Activated T-helper 1 cell treated with anti-CD3 and anti-CD28 coated beads, Interleukin-2, amount 50 U/mL, for 16 hours (primary cell): ENCODE measurements around the gene TRIM56.
A peak's percentile ranks its signal among the peaks of the same experiment; 100 is the strongest.
"Not testable (repeated sequence)": the region's sequence is repeated elsewhere in the genome, so short reads cannot be mapped to it uniquely, and the experiment has no call there.

ENCODE experiments used
- DNase-seq, 2 donors: peaks; one replicate each; pipeline ENCODE4 v3.0.0-alpha.2; 2020; ENCODE audit warnings: low read depth in 1 of 2, low spot score in 1 of 2

The TRIM56 gene

DNA sequence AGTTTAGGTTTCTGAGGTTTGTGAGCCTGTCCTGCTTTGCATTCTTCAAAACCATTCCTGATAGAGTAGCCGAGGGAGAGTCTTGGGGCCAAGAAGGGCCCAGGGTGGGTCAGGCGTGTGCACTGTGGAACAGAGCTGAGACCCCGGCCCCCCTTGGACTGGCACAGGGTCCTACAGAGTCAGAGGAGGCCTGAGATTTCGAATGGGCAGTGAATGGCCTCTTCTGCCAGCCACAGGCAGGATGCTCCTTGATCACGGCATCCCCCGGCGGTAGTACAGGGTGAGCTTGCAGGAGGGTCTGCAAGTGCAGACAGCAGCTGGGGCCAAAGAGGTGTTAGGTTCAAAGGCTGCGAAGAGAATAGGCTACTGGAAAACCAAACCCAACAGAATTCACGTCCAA lies 4.6 kb downstream of the TRIM56 start:
- DNase-seq, result no peak

DNA sequence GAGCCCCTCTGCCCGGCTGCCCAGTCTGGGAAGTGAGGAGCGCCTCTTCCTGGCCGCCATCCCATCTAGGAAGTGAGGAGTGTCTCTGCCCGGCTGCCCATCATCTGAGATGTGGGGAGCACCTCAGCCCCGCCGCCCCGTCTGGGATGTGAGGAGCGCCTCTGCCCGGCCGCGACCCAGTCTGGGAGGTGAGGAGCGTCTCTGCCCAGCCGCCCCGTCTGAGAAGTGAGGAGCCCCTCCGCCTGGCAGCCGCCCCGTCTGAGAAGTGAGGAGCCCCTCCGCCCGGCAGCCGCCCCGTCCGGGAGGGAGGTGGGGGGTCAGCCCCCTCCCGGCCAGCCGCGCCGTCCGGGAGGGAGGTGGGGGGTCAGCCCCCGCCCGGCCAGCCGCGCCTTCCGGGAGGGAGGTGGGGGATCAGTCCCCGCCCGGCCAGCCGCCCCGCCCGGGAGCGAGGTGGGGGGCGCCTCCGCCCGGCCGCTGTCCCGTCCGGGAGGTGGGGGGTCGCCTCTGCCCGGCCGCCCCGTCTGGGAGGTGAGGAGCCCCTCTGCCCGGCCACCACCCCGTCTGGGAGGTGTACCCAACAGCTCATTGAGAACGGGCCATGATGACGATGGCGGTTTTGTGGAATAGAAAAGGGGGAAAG lies 7.1 kb downstream of the TRIM56 start:
- not testable (repeated sequence) for DNase-seq

DNA sequence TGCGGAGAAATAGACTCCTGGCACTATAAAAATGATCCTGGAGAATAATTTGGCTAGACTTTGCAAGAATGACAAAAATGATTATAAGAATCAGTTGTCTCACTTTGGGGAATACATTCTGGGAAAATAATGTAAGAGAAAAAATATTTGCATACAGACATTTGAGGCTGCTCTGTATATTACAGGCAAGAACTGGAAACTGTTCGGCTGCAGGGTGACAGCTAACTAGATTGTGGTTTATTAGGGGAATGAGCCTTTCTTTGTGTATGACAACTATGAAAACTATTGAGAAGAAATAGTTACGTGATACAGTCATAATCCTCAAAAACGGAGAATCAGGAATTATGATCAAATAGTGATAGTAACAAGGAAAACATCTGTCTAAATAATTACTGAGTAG lies 8.6 kb downstream of the TRIM56 start:
- no peak for DNase-seq

GRCh38 chr7:101094376-101094775 lies 9.1 kb downstream of the TRIM56 start:
- DNase-seq, result no peak

DNA sequence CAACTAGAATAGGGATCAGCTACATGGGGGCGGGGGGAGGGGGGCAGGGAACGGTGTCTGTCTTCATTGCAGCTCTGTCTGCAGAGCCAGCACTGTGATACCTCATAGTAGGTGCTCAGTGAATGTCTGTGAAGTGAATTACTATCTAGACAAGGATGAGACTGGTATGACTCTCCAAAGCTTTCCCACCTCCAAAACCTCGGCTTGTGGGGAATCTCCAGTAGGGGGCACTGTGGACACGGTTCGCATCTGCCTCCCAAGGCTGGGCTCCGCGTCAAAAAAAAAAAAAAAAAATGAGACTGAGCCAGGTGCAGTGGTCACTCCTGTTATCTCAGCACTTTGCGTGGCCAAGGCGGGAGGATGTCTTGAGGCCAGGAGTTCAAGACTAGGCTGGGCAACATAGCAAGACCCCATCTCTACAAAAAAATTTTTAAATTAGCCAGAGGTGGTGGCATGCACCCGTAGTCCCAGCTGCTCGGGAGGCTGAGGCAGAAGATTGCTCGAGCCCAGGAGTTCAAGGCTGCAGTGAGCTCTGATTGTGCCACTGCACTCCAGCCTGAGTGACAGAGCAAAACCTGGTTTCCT lies 9.6 kb downstream of the TRIM56 start:
- no peak for DNase-seq

DNA sequence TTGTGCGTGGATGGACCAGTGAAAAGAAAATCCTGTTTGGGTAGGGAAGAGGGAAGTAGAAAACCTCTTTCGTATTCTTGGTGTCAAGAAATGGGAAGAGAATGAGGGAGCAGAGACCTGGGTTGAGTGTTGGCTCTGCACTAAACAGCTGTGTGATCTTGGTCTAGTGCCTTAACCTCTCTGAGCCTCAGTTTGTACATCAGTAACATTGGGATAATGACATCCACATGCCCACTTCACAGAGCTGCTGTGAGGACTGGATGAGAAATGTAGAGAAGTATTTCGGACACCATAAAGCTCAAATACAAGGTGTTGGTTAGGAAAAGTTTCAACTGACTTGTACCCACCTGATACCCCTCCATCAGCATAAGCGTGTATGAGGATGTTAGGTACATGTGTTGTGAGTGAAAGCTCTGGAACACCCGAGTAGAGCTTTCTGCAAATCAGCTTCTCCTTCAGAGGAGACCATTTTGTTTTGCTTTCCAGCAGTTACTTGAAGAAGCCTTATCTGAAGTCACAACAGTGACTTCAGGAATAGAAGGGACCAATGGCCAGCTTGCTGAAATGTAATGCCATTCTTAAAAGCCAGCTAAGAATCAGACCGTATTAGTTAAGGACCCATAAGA lies 11.2 kb downstream of the TRIM56 start:
- DNase-seq, result no peak

DNA sequence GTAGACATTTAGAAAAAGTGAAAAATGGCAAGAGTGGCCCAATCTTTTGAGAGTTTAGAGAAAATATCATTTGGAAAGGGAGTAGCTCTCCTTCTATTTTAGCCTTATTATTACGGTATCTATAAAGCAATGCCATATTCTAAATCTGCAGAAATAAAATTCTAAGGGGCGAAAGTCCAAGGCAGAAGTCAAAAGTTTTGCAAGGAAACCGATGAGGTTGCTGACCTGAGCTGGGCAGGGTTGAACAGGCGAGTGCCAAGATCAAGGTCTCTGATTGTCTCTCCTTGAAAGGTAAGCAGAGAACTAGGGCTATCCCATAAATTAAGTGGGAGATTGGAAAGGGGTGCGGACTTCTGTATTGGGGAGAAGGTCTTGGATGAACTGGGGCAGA lies 11.7 kb downstream of the TRIM56 start:
- DNase-seq, result no peak

DNA sequence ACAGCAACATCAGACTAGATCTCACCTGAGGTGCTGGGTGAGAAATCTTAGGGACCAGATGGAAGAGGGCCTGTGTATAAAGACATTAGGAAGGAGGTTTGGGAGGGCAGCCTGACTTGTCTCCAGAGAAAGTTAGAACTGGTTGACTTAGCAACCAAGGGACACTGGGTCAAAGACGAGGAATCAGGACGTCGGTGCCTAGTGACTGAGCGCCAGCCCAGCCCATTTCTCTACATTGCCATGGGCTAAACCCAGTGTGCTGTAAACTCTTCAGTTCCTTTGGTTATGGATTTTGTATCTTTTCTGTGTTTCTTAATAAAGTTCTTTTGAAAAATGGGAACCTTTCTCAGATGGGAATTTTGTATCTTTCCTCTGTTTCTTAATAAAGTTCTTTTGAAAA lies 12.3 kb downstream of the TRIM56 start:
- no peak for DNase-seq

GRCh38 chr7:101099969-101100781 lies 14.9 kb downstream of the TRIM56 start:
- DNase-seq, result peak in 1 of 2 donors; percentile 35

- DNase-seq, result no peak
These were observed 15.9 kb downstream of the TRIM56 start for GRCh38 chr7:101100858-101101847.

GRCh38 chr7:101102026-101102425 lies 16.7 kb downstream of the TRIM56 start:
- DNase-seq, result no peak

GRCh38 chr7:101103701-101104100 lies 18.4 kb downstream of the TRIM56 start:
- not testable (repeated sequence) for DNase-seq

DNA sequence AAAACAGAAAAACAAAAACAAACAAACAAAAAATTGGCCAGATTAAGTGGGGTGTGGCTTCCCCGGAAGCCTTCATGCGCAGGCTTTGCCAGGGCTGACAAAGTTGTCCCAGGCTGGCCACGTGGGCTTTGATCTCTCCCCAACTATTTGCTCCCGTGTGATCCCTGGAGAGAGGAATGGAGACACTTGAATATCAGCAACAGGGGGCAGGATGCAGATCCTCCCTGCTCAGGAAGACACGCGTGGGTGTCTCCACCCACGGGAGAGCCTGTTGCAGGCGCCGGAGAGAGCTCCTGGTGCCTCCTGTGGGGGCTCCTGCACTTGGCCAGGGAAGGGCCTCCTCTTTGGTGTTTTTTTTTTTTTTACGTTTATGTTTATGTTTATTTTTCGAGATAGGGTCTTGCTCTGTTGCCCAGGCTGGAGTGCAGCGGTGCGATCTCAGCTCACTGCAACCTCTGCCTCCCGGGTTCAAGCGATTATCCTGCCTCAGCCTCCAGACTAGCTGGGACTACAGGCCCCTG lies 19.0 kb downstream of the TRIM56 start:
- no peak for DNase-seq

DNA sequence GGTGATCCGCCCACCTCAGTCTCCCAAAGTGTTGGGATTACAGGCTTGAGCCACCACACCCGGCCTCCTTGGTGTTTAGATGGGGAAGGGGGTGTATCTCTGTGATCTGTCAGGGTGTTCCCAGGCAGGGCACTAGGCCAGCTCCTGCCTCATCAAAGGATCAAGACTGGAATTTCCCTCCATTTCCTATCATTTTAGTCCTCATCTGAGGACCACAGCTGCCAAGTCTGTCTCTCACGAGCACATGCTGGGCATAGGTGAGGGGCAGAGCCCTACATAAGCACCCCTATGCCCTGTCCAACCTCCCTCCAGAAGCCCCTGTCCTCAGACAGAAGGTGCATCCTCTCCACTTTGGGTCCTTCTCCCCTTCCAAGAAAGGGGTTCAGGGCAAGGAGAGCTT lies 19.5 kb downstream of the TRIM56 start:
- DNase-seq, result no peak

- DNase-seq, result not testable (repeated sequence)
These were observed 20.0 kb downstream of the TRIM56 start for GRCh38 chr7:101105248-101105647.

DNA sequence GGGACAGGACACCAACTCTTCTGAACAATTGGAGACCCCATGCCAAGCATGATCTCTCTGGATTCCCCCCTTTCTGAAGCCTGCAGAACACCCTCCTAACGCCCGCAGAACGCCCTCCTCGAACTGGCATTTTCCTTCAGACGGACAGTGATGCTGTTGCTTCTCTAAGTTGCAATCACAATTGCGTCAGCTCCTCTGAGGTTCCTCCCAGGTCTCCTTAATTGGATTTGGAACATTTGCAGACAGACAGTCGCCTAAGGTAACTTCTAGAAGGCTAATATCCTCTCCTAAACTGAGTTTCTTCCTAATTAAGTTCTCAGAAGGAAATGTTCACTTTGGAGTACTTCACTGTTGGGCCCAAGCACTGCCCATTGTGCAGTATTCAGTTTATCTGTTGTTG lies 21.1 kb downstream of the TRIM56 start:
- DNase-seq, result no peak

GRCh38 chr7:101108330-101108857 lies 23.1 kb downstream of the TRIM56 start:
- DNase-seq, result no peak

DNA sequence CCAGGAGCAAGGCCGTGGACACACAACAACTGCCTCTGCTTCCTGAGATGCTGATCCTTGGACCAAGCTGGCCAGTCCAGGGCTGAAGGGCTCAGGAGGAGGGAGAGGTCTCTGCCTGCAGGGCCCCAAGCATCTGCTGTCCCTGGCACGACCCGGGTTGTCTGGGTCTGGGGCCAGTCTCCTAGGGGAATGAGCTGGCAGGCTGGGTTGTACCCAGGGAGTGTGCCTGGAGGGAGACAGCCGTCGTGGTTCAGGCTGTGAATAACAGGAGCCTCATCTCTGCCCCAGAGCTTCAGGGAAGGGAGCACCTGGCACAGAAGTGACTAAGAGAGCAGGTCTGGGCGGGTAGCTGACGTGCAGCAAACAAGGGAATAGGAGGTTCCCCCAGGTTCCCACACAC lies 23.7 kb downstream of the TRIM56 start:
- DNase-seq, result no peak

DNA sequence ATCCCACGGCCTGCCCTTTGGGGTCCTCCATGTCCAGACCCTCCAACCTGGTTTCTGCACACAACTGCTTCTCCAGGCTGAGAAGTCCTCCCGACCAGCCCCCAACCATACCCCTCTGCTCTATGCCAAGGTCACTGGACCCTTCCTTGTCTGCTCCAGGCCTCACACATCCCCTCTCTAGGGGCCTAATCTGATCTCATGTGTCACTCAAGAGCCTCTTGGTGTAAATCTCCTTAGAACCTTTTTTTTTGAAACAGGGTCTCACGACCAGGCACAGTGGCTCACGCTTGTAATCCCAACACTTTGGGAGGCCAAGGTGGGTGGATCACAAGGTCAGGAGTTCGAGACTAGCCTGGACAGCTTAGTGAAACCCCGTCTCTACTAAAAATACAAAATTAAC lies 24.1 kb downstream of the TRIM56 start:
- DNase-seq, result no peak

- no peak for DNase-seq
These were observed 26.0 kb downstream of the TRIM56 start for GRCh38 chr7:101111261-101111660.
